ENCODE data around the gene TRIM62.

TRIM62 gene

GRCh38 chr1:33181921-33182341 is at the start of gene TRIM62:
TRIM62 (minus strand) TSS chr1:33182043; CDS start chr1:33181432, 611 bp downstream.
- peak; percentile 76 for DNase-seq

GRCh38 chr1:33231166-33231565 is 49.3 kb upstream of the TRIM62 start:
- DNase-seq, result no peak

- DNase-seq, result no peak
Measured at GRCh38 chr1:33228935-33229487, 47.2 kb upstream of the TRIM62 start.

GRCh38 chr1:33225586-33225985 is 43.7 kb upstream of the TRIM62 start:
- no peak for DNase-seq

GRCh38 chr1:33224166-33224707 is 42.4 kb upstream of the TRIM62 start:
- DNase-seq, result no peak

GRCh38 chr1:33222381-33222780 is 40.5 kb upstream of the TRIM62 start:
- no peak for DNase-seq

- DNase-seq, result no peak
Measured at GRCh38 chr1:33221385-33221758, 39.5 kb upstream of the TRIM62 start.

GRCh38 chr1:33220676-33221384 is 39.0 kb upstream of the TRIM62 start:
- DNase-seq, result no peak

GRCh38 chr1:33219886-33220661 is 38.2 kb upstream of the TRIM62 start:
- DNase-seq, result no peak

GRCh38 chr1:33211972-33212371 is 30.1 kb upstream of the TRIM62 start:
- DNase-seq, result no peak

GRCh38 chr1:33206340-33206739 is 24.5 kb upstream of the TRIM62 start:
- no peak for DNase-seq

- DNase-seq, result no peak
Measured at GRCh38 chr1:33195556-33195955, 13.7 kb upstream of the TRIM62 start.

- DNase-seq, result no peak
Measured at GRCh38 chr1:33191731-33192275, 10.0 kb upstream of the TRIM62 start.

GRCh38 chr1:33190701-33191100 is 8.9 kb upstream of the TRIM62 start:
- DNase-seq, result no peak

GRCh38 chr1:33188572-33189275 is 6.9 kb upstream of the TRIM62 start:
- DNase-seq, result no peak

GRCh38 chr1:33186936-33187335 is 5.1 kb upstream of the TRIM62 start:
- no peak for DNase-seq

- no peak for DNase-seq
Measured at GRCh38 chr1:33185541-33185940, 3.7 kb upstream of the TRIM62 start.

GRCh38 chr1:33183306-33183705 is 1.5 kb upstream of the TRIM62 start:
- DNase-seq, result no peak

GRCh38 chr1:33182896-33183295 is 1.1 kb upstream of the TRIM62 start:
- DNase-seq, result no peak

- DNase-seq, result no peak
Measured at GRCh38 chr1:33182401-33182841, 578 bp upstream of the TRIM62 start.

GRCh38 chr1:33180911-33181890 is 642 bp downstream of the TRIM62 start:
- DNase-seq, result peak; percentile 78

All from activated CD4-positive, alpha-beta T cell treated with anti-CD3 and anti-CD28 coated beads, Interleukin-2, amount 50 U/mL, for 16 hours (primary cell).